Fibroblast of lung (primary cell): ENCODE data around the gene MSX1.

ENCODE experiments used
- CTCF ChIP-seq, 2 donors: IDR thresholded peaks in 1 of 2; conservative IDR thresholded peaks in 1 of 2; 1 replicate in 1 of 2; 2 replicates in 1 of 2; pipeline ENCODE4 v1.5.1; 2011 to 2012; ENCODE audit warnings: low read length in 2 of 2, control low read depth in 1 of 2, inconsistent platforms in 1 of 2, low read depth in 1 of 2, mild to moderate bottlenecking in 1 of 2
- EZH2 ChIP-seq: IDR thresholded peaks from 2 replicates; pipeline ENCODE4 v1.5.1; 2012; ENCODE audit warnings: low read length, control low read depth, mild to moderate bottlenecking; ENCODE audit errors: missing control alignments

GRCh38 chr4:4864940-4865704 lies 5.7 kb downstream of the MSX1 start:
- TF ChIP-seq CTCF (conservative IDR thresholded peaks at IDR 0.05 in 1 of 2, IDR thresholded peaks at IDR 0.05 in 1 of 2; ENCODE audit: low read depth in 1 of 2, low read length in 2 of 2) (no peak), EZH2 (no peak)
